GM12891 (cell line): Measurements from ENCODE around the gene ACY1.

Experiments
- DNase-seq: peaks from one replicate; pipeline ENCODE4 v3.0.0; 2011; ENCODE audit warnings: low spot score; ENCODE audit not compliant: insufficient read length
- FAIRE-seq: peaks from 2 replicates; lab custom pipeline; 2011; peaks lifted over from hg19 to GRCh38; lab: Jason Lieb, UNC
- PAX5 ChIP-seq: IDR thresholded peaks from 2 replicates; pipeline ENCODE4 v1.6.1; 2011; ENCODE audit warnings: low read length, moderate library complexity, mild to moderate bottlenecking; ENCODE audit not compliant: insufficient read depth, severe bottlenecking
- POLR2A ChIP-seq: IDR thresholded peaks from 2 replicates; pipeline ENCODE4 v1.6.1; 2011; ENCODE audit warnings: low read depth, low read length, control low read depth
- POLR2AphosphoS5 ChIP-seq: IDR thresholded peaks from 2 replicates; pipeline ENCODE4 v1.6.1; 2011; ENCODE audit warnings: low read depth, low read length, control low read depth
- POU2F2 ChIP-seq: IDR thresholded peaks from 2 replicates; pipeline ENCODE4 v1.6.1; 2011; ENCODE audit warnings: low read depth, mild to moderate bottlenecking, control low read depth, low read length, moderate library complexity
- SPI1 ChIP-seq: IDR thresholded peaks from 2 replicates; pipeline ENCODE4 v1.6.1; 2011; ENCODE audit warnings: low read depth, low read length, control low read depth
- TAF1 ChIP-seq: IDR thresholded peaks from 2 replicates; pipeline ENCODE4 v1.6.1; 2011; ENCODE audit warnings: low read depth, low read length, control low read depth

Gene ACY1

DNA sequence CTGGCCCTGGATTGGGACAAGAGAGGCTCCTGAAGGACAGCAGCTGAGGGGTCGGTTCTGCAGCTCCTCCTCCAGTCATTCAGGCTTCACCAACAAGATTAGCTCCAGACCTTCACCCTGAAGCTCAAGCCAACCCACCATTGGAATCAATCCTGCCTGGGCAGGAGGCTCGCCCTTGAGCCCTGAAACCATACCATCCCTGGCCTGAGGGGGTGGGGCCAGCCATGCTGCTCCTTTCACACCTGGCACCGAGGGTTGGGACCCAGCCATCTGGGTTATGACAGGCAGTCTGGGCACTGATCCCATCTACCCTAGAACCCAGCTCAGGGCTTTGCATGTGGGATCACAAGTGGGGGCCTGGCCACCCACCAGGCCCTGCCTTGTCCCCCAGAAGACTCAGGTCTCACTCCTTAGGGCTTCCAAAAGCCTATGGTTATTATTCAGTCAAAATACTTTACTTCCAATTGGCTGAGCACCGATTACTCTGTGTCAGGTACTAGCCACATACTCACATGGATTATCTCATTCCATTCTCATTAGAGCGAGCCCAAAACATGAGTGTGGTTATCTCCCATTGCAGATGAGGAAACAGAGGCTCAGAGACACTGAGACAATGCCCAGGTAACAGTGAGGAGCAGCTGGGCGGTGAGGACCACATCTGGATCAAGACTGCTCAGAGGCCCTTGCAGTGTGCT is 12.6 kb upstream of the ACY1 start:
- TF ChIP-seq SPI1, result no peak
- TF ChIP-seq PAX5, result no peak
- TF ChIP-seq POU2F2, result no peak
- TF ChIP-seq POLR2A, result no peak
- TF ChIP-seq TAF1, result no peak
- no peak for TF ChIP-seq POLR2AphosphoS5
- DNase-seq (no peak), FAIRE-seq (no peak)

DNA sequence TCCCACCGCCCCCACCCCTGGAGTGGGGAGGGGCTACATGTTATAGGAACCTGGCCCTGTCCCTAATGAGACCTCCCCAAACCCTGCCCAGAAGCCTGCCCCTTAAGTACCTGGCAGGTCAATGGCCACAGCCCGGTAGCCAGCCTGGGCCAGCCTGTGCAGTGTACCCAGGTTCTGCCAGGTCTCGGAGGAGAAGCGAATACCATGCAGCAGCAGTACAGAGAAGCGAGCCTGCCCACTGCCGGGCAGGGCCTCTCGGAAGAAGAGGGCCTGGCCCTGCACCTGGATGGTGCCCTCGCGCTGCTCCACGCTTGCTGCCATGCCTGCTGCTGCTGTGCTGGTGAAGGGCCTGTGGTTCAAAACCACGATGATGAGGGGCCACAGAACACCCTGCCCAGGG is 12.0 kb upstream of the ACY1 start:
- TF ChIP-seq SPI1 (no peak), TAF1 (no peak), POU2F2 (no peak), PAX5 (no peak), POLR2AphosphoS5 (no peak)
- FAIRE-seq, result no peak
- DNase-seq, result no peak

- DNase-seq (no peak), FAIRE-seq (no peak)
- TF ChIP-seq POU2F2 (no peak), PAX5 (no peak), TAF1 (no peak), SPI1 (no peak), POLR2A (no peak), POLR2AphosphoS5 (no peak)
Observed at GRCh38 chr3:51974277-51974962, 8.9 kb upstream of the ACY1 start.

DNA sequence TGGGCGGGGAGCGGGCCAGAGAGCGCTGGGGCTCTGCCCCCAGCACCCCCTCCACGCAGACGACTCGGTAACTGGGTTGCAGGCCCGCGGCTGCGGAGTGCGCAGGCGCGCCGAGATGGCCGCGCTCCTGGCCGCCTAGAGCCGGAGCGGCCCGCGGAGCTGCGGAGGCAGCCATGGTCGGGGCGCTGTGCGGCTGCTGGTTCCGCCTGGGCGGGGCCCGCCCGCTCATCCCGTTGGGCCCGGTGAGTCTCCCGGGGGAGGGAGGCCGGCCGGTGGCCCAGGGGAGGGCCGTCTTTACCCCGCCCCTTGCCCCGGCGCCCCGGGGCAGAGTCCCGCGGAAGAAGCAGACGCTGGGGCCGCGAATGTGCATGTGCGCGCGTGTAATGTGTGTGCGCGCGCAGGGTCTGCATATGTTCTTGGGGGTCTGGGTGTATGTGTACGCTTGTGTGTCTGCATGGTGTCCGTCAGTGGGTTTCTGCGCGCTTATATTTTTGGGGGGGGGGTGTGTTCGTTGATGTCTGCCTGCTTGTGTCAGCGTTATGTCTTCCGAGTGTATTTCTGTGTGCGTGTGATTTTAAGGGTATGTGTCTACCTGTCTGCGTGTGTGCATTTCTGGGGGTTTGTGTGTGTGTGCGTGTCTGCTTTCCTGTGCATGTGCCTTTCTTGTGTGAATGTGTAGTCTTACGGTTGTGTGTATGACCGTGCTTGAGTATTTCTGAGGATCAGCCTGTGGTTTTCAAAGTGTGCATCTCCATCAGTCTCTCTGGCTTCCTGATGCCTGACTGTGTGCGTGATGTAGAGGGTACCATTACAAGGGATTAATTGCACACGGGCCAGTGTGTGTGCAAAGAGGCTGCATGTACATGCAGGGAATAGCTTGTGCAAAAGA is 8.1 kb upstream of the ACY1 start, which contains the start of gene ABHD14A:
TSS of gene ABHD14A (plus strand) at position 102 of the 889 bp plus-strand sequence. CDS start at position 174, 72 bp downstream.
- DNase-seq (peak; percentile 93), FAIRE-seq (peak; percentile 80)
- peak; percentile 33; the same call in 1 of the 2 replicates for TF ChIP-seq POU2F2
- no peak for TF ChIP-seq POLR2A

DNA sequence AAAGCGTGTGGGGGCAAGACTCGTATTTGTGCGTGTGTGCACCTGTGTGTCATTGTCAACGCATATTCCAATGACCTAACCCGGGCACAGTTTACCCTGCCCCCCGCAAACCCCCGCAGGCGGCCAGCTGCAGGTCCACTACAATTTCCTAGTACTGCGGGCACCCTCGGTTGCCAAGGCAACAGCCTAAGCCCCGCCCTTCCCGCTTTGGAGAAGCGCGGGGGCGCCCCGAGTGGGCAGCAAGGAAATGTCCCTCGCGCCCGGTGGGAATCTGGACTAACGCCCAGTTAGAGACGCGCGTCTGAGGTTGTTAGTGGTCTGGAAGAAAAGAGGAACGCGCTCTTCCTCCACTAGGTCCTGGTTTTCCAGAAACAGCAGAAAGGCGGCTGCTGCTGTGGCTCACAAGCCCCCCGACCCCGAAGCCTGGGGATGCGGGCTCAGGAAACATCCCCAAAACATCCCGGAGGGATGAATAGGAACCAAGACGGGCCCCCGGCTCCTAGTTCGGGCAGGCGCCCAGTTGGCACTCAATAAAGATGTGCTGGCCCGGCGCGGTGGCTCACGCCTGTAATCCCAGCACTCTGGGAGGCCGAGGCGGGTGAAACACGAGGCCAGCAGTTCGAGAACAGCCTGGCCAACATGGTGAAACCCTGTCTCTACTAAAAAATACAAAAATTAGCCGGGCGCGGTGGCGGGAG is 7.3 kb upstream of the ACY1 start:
- FAIRE-seq (no peak), DNase-seq (no peak)

GRCh38 chr3:51977446-51978142 is 5.7 kb upstream of the ACY1 start:
- FAIRE-seq, result no peak
- TF ChIP-seq POLR2AphosphoS5, result no peak
- TF ChIP-seq PAX5, result no peak
- TF ChIP-seq POU2F2, result no peak
- no peak for DNase-seq

More for the DNA sequence above, 7.3 kb upstream of the ACY1 start:
- TF ChIP-seq POU2F2, result no peak
- TF ChIP-seq TAF1, result no peak
- no peak for TF ChIP-seq POLR2AphosphoS5

- DNase-seq (no peak), FAIRE-seq (no peak)
- TF ChIP-seq POU2F2 (no peak), POLR2A (no peak), SPI1 (no peak), POLR2AphosphoS5 (no peak), PAX5 (no peak), TAF1 (no peak)
Observed at GRCh38 chr3:51978143-51978502, 5.2 kb upstream of the ACY1 start.

DNA sequence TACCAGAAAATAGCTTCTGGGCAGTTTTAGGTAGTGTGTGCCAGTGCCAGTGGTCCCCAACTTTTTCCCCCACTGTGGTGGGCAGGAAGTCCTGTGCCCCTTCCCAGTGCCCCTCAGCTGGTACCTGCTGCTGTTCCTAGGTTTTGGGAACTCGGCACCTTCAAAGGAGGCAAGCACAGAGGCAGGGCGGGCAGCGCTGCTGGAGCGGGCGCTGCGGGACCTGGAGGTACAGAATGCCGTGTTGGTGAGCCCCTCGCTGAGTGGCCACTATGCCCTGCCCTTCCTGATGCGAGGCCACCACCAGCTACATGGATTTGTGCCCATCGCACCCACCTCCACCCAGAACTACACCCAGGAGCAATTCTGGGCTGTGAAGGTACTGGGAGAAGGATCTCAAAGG is 3.1 kb upstream of the ACY1 start:
- no peak for FAIRE-seq
- TF ChIP-seq POU2F2 (no peak), SPI1 (no peak), POLR2A (no peak), POLR2AphosphoS5 (no peak), PAX5 (no peak), TAF1 (no peak)

GRCh38 chr3:51982352-51982837 is 940 bp upstream of the ACY1 start:
- FAIRE-seq (no peak), DNase-seq (peak; percentile 73)
- TF ChIP-seq PAX5 (no peak), TAF1 (no peak), POLR2AphosphoS5 (no peak; the same call in 1 of the 2 replicates), SPI1 (no peak), POU2F2 (no peak), POLR2A (no peak)

More for the DNA sequence above, 3.1 kb upstream of the ACY1 start:
- no peak for DNase-seq
